GM19452 (cell line): Measurements from ENCODE around the gene BHLHE41.

Experiments used
- ATAC-seq: cut with Tn5 transposase; IDR thresholded peaks from one replicate; pipeline ENCODE4 v1.9.1; 2021; ENCODE audit not compliant: unreplicated experiment

The BHLHE41 gene

GRCh38 chr12:26090836-26091510 lies 33.9 kb downstream of the BHLHE41 start:
- no peak for ATAC-seq

GRCh38 chr12:26088998-26089397 lies 35.8 kb downstream of the BHLHE41 start:
- ATAC-seq: peak; percentile 99

- ATAC-seq: no peak
Measured at GRCh38 chr12:26086936-26087335, 37.9 kb downstream of the BHLHE41 start.

GRCh38 chr12:26080911-26081310 lies 43.9 kb downstream of the BHLHE41 start:
- ATAC-seq: no peak

GRCh38 chr12:26077915-26078702 lies 46.7 kb downstream of the BHLHE41 start:
- ATAC-seq: no peak
